Measurements from ENCODE around the gene BABAM1.
A peak's percentile ranks its signal among the peaks of the same experiment; 100 is the strongest.
"Not testable (repeated sequence)": the region's sequence is repeated elsewhere in the genome, so short reads cannot be mapped to it uniquely, and the experiment has no call there.

The BABAM1 gene

DNA sequence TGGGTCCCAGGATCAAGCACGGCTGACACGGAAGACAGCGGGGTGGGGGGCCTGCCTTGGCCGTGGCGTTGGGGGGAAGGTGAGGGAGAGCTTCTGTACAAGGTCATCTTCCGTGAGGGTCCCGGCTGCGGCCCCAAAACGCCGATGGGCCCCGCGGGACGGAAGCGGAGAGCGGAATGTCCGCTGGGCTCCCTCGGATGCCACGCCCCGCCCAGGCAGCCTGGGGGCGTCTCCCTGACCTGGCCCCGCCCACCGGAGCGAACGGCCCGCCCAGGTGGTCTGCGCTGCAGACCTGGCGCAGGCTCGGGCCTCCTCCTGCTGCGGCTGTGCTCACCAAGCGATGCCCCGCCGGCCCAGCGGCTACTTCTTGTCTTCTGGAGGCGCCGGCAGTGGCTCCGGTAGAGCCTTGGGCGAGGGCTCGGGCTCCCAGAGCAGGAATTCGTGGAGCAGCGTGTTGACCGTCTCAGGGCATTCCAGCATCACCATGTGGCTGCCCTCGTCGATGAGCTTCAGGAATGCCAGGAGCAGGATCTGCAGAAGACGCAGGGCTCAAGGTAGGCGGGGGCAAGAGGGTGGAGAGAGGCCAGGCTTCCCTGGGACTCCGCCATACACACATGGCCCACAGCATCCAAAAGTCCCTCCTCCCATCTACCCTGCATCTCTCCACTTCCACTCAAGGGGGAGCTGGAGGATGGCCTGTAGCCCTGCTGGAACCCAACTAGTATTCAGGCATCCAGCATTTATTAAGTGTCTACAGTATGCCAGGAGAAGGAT lies 25.2 kb downstream of the BABAM1 start:
- Histone ChIP-seq H3K4me1 (ENCODE audit: control insufficient read depth, insufficient read depth, low read length, poor library complexity, severe bottlenecking) (peaks cover 4% of the 10 kb centered on the region), H3K36me3 (ENCODE audit: control insufficient read depth, insufficient read depth, low read length) (peaks cover 24% of the 10 kb centered on the region), H3K9me3 (ENCODE audit: control insufficient read depth, low read length) (no peaks in the 10 kb centered on the region), H3K4me3 (ENCODE audit: extremely low read depth, insufficient read depth, low read length, poor library complexity, severe bottlenecking) (peak overlapping the region; percentile 52), H3K27ac (ENCODE audit: low read depth, low read length, severe bottlenecking) (peak overlapping the region; percentile 94)
- 3 to 4% methylated on average over 37 to 38 of the region's 46 CpGs for WGBS, 2 experiments (ENCODE audit: insufficient coverage in 2 of 2)

DNA sequence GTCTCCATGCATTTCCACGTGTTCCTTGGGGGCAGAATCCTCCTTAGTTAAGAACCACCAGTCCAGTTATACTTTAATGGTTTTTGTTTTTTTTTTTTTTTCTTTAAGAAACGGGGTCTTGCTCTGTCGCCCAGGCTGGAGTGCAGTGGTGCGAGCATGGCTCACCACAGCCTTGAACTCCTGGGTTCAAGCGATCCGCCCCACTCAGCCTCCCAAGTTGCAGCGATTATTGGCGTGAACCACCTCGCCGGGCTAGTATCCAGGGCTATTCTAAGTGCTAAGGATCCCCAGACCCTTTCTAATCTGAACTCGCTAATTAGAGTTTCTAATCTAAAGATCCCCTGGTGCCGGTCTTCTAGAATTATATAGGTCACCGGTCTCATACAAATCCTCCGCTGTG lies 26.4 kb downstream of the BABAM1 start:
- no peak overlapping the region for H3K27ac ChIP-seq (ENCODE audit: low read depth, low read length, severe bottlenecking)
- H3K4me1 ChIP-seq (ENCODE audit: control insufficient read depth, insufficient read depth, low read length, poor library complexity, severe bottlenecking), result peaks cover 4% of the 10 kb centered on the region
- WGBS, 2 experiments (ENCODE audit: insufficient coverage in 2 of 2), result 93 to 98% methylated on average over 13 of the region's 14 CpGs

DNA sequence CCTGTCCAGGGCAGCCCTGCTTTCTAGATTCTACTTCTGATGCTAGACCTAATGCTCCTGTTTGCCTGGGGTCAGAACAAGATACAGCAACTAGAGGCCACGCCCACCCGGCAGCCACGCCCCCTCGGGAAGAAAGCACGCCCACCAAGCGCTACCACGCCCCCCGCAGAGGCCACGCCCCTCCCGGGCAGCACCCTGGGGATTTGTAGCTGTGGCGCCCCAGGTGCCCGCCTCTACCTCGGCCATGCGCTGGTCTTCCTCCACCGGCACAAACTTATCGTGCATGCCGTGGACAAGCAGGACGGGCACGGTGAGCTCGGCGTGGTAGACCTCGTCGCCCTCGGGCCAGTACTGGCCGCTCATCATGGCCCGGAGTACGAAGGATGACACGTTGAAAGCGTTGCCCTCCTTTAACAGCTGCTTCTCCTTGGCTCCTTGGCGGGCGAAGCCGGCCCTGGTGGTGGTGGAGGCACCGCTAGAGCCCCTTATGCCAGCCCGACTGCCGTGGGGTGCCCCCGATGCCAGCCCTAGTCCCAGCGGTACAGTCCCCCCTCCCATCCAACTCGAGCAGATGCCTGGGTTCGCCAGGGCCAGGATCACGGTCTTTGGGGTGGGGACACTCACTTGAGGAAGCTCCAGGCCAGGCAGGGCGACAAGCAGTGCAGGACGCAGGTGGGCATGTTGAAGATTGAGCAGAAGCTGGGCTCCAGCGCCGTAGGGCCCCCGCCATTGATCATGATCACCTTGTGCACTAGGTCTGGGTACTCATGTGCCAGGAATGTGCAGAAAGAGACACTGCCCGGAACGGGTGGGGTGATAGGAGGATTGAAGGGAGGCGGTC lies 27.0 kb downstream of the BABAM1 start:
- H3K36me3 ChIP-seq (ENCODE audit: control insufficient read depth, insufficient read depth, low read length), result peaks cover 37% of the 10 kb centered on the region
- H3K9me3 ChIP-seq (ENCODE audit: control insufficient read depth, low read length), result peaks cover 6% of the 10 kb centered on the region
- 82 to 90% methylated on average over 45 to 47 of the region's 48 CpGs for WGBS, 2 experiments (ENCODE audit: insufficient coverage in 2 of 2)
- no peak overlapping the region for H3K4me3 ChIP-seq (ENCODE audit: extremely low read depth, insufficient read depth, low read length, poor library complexity, severe bottlenecking)
- H3K4me1 ChIP-seq (ENCODE audit: control insufficient read depth, insufficient read depth, low read length, poor library complexity, severe bottlenecking), result peaks cover 4% of the 10 kb centered on the region
- H3K27ac ChIP-seq (ENCODE audit: low read depth, low read length, severe bottlenecking), result no peak overlapping the region

More for the DNA sequence above, 26.4 kb downstream of the BABAM1 start:
- H3K4me3 ChIP-seq (ENCODE audit: extremely low read depth, insufficient read depth, low read length, poor library complexity, severe bottlenecking), result peak overlapping the region; percentile 52
- peaks cover 34% of the 10 kb centered on the region for H3K36me3 ChIP-seq (ENCODE audit: control insufficient read depth, insufficient read depth, low read length)
- peaks cover 6% of the 10 kb centered on the region for H3K9me3 ChIP-seq (ENCODE audit: control insufficient read depth, low read length)

DNA sequence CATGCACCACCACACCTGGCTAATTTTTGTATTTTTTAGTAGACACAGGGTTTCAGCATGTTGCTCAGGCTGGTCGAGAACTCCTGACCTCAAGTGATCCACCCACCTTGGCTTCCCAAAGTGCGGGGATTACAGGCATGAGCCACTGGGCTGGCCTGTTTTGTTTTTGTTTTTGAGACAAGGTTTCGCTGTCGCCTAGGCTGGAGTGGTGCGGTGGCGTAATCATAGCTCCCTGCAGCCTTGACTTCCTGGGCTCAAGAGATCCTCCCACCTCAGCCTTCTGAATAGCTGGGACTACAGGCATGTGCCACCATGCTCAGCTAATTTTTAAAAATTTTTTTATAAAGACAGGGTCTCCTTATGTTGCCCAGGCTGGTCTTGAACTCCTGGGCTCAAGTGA lies 28.3 kb downstream of the BABAM1 start:
- not testable (repeated sequence) for H3K27ac ChIP-seq (ENCODE audit: low read depth, low read length, severe bottlenecking)
- WGBS, 2 experiments (ENCODE audit: insufficient coverage in 2 of 2), result 96 to 100% methylated on average over 6 of the region's 6 CpGs
- peaks cover 37% of the 10 kb centered on the region for H3K36me3 ChIP-seq (ENCODE audit: control insufficient read depth, insufficient read depth, low read length)

DNA sequence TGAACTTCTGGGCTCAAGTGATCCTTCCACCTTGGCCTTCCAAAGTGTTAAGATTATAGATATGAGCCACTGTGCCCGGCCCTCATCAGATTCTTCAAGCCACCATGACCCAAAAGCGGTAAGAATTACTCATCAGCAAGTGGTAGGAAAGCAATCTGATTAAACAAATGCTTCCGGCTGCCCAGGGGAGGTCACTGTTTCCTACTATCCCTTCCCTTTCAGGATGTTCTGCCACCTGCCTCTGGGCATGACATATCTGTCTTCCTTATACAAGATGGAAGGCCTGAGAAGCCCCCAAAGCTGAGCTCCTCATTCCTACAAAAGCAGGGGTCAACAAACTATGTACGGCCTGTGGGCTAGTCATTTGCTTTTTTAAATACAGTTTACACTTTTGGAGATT lies 29.0 kb downstream of the BABAM1 start:
- 75 to 93% methylated on average over 3 of the region's 4 CpGs for WGBS, 2 experiments (ENCODE audit: insufficient coverage in 2 of 2)
- H3K4me1 ChIP-seq (ENCODE audit: control insufficient read depth, insufficient read depth, low read length, poor library complexity, severe bottlenecking), result peaks cover 4% of the 10 kb centered on the region
- no peak overlapping the region for H3K4me3 ChIP-seq (ENCODE audit: extremely low read depth, insufficient read depth, low read length, poor library complexity, severe bottlenecking)
- H3K27ac ChIP-seq (ENCODE audit: low read depth, low read length, severe bottlenecking), result no peak overlapping the region
- H3K9me3 ChIP-seq (ENCODE audit: control insufficient read depth, low read length), result peaks cover 6% of the 10 kb centered on the region
- H3K36me3 ChIP-seq (ENCODE audit: control insufficient read depth, insufficient read depth, low read length), result peaks cover 38% of the 10 kb centered on the region

More for the DNA sequence above, 28.3 kb downstream of the BABAM1 start:
- H3K4me1 ChIP-seq (ENCODE audit: control insufficient read depth, insufficient read depth, low read length, poor library complexity, severe bottlenecking); H3K9me3 ChIP-seq (ENCODE audit: control insufficient read depth, low read length); H3K4me3 ChIP-seq (ENCODE audit: extremely low read depth, insufficient read depth, low read length, poor library complexity, severe bottlenecking): not testable (repeated sequence)

DNA sequence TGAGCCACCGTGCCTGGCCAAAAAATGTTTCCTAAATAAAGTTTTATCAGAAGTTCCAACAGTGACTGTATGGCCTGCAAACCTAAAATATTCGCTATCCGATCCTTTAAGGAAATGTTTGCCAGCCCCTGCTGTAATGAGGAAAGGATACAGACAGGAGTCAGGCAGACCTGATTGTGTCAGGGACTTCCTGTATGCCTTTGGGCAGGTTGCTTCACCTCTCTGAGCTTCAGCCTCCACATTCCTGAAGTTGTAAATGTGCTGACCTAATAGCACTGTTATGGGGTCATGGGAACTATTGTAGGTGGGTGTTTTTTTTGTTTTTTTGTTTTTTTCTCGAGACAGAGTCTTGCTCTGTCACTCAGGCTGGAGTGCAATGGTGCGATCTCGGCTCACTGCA lies 29.7 kb downstream of the BABAM1 start:
- Histone ChIP-seq H3K36me3 (ENCODE audit: control insufficient read depth, insufficient read depth, low read length) (peaks cover 42% of the 10 kb centered on the region), H3K4me1 (ENCODE audit: control insufficient read depth, insufficient read depth, low read length, poor library complexity, severe bottlenecking) (peaks cover 4% of the 10 kb centered on the region), H3K9me3 (ENCODE audit: control insufficient read depth, low read length) (peaks cover 6% of the 10 kb centered on the region), H3K27ac (ENCODE audit: low read depth, low read length, severe bottlenecking) (no peak overlapping the region), H3K4me3 (ENCODE audit: extremely low read depth, insufficient read depth, low read length, poor library complexity, severe bottlenecking) (no peak overlapping the region)
- 93 to 94% methylated on average over 5 to 6 of the region's 6 CpGs for WGBS, 2 experiments (ENCODE audit: insufficient coverage in 2 of 2)

DNA sequence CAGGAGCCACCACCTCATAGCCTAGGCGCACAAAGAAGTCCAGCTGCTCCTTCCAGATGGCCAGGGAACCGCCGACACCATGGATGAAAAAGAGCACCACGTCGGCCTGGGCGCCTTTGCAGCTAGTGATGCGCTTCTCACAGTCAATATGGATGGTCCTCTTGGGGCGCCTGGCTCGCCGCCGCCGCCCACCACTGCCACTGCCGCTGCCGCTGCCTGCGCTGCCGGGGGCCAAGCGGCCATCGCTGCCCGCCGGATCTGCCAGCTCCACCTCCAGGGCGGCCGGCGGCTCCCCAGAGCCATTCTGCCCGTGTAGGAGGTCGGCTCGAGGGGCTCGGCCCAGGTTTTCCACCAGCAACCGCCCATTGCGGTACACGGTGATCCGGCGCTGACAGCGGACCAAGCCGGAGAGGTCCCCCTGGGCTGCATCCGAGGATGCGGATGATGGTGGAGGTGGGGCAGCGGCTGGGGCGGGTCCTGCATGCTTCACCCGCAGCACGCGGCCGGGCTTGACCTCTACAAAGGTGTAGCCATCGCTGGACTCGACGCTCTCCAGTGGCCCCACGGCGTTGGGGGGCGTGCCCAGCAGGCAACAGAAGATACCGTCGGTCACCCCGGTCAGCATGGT lies 33.9 kb downstream of the BABAM1 start:
- H3K9me3 ChIP-seq (ENCODE audit: control insufficient read depth, low read length), result peaks cover 6% of the 10 kb centered on the region
- peaks cover 6% of the 10 kb centered on the region for H3K4me1 ChIP-seq (ENCODE audit: control insufficient read depth, insufficient read depth, low read length, poor library complexity, severe bottlenecking)
- no peak overlapping the region for H3K4me3 ChIP-seq (ENCODE audit: extremely low read depth, insufficient read depth, low read length, poor library complexity, severe bottlenecking)
- H3K27ac ChIP-seq (ENCODE audit: low read depth, low read length, severe bottlenecking), result no peak overlapping the region
- WGBS, 2 experiments (ENCODE audit: insufficient coverage in 2 of 2), result 95 to 96% methylated on average over 50 to 51 of the region's 51 CpGs
- peaks cover 27% of the 10 kb centered on the region for H3K36me3 ChIP-seq (ENCODE audit: control insufficient read depth, insufficient read depth, low read length)

DNA sequence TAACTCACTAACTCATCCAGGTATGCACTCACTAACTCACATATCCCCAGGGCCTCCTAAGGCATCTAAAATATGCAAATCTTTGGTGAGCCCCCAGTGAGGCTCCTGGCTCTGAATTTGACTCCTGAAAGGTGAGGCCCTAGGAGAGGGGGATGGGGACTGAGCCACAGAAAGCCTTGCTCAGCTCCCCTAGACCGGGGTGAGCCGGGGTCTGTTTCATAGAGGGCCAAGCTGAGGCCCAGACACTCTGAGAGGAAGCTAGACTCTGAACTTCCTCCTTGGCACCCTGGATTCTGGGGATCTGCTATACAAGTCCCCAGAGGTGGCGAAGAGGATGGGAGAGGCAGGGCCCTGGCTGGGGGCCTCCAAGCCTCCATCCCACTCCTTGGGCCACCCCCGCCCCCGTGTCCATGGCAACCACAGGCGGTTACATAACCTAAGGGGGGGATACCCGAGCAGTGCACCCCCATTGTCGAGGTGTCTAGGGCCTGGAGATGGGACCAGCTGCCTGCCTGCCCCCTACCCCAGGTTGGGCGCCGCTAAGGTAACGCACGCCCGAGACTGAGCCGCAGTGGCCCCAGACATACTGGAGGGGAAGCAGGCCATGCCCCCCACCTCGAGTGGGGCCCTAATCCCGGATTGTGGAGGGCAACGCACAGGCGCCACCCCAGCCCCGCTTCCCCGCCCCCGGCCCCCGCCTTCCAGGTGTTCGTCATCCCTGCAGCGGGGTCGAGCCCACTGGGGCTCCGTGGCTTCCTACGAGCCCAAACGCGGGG lies 35.3 kb downstream of the BABAM1 start:
- 28 to 32% methylated on average over 21 to 29 of the region's 29 CpGs for WGBS, 2 experiments (ENCODE audit: insufficient coverage in 2 of 2)

DNA sequence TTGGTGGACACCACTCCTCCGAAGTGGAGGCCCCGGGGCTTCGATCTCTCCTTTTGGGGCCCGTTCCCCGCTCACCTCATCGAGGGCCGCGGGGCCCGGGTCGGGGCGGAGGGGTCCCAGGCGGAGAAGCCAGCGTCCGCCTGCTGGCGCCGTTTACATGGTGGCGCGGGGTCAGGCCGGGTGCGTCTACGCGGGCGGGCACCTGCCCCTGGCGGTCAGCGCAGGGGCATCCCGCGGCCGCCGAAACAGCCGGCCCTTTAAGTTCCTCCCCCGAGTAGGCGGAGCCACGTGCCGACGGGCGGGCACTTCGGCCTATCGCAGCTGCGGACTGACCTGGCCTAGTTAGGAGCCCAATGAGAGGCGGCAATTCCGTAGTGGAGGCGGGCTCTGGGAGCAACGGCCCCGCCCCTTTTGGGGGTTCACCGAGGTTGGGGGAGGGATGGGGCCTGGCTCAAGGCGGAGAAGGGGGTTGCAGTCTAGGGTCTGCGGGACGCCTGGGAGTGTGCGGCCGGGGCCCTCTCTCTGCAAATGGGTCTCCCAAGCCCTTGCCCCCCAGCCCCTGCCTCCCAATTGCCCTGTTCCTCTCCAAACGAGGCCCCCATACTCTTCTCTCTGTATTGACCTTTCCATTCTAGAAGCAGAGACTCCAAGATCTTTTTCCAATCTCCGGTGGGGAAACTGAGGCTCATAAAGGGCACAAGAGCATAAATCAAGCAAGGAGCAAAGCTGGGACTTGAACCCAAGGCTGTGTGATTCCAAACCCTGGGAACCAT lies 36.1 kb downstream of the BABAM1 start, which contains the start of gene ABHD8:
ABHD8 (minus strand) TSS at position 259 of the 773 bp plus-strand sequence. CDS start 1,809 bp downstream, outside the sequence.
- Histone ChIP-seq H3K4me3 (ENCODE audit: extremely low read depth, insufficient read depth, low read length, poor library complexity, severe bottlenecking) (peak within 1 kb of the TSS; percentile 50), H3K27ac (ENCODE audit: low read depth, low read length, severe bottlenecking) (no peak within 1 kb of the TSS), H3K4me1 (ENCODE audit: control insufficient read depth, insufficient read depth, low read length, poor library complexity, severe bottlenecking) (peaks cover 6% of the 10 kb centered on the region), H3K36me3 (ENCODE audit: control insufficient read depth, insufficient read depth, low read length) (peaks cover 15% of the 10 kb centered on the region), H3K9me3 (ENCODE audit: control insufficient read depth, low read length) (peaks cover 2% of the 10 kb centered on the region)
- 3 to 7% methylated on average over 42 to 52 of the region's 52 CpGs for WGBS, 2 experiments (ENCODE audit: insufficient coverage in 2 of 2)

More for the DNA sequence above, 35.3 kb downstream of the BABAM1 start:
- no peak overlapping the region for H3K27ac ChIP-seq (ENCODE audit: low read depth, low read length, severe bottlenecking)
- H3K9me3 ChIP-seq (ENCODE audit: control insufficient read depth, low read length), result peaks cover 6% of the 10 kb centered on the region
- peaks cover 20% of the 10 kb centered on the region for H3K36me3 ChIP-seq (ENCODE audit: control insufficient read depth, insufficient read depth, low read length)
- peak overlapping the region; percentile 50 for H3K4me3 ChIP-seq (ENCODE audit: extremely low read depth, insufficient read depth, low read length, poor library complexity, severe bottlenecking)
- H3K4me1 ChIP-seq (ENCODE audit: control insufficient read depth, insufficient read depth, low read length, poor library complexity, severe bottlenecking), result peaks cover 6% of the 10 kb centered on the region
